GM12878 (cell line): ENCODE results near the gene EIF2D. TPM values are rescaled to one million over a fixed set of nuclear protein-coding genes. Genes with fewer than 3 reads are reported as not detected.

Source experiments
- CHD4 ChIP-seq: fragments of 200-600 bp; sonication (generic); IDR thresholded peaks from 2 replicates; pipeline ENCODE4 v1.6.1; 2016; ENCODE audit warnings: mild to moderate bottlenecking
- CREM ChIP-seq: IDR thresholded peaks from 2 replicates; pipeline ENCODE4 v1.6.1; 2014; ENCODE audit warnings: antibody characterized with exemption, low read depth
- HDAC2 ChIP-seq: fragments of 200-600 bp; sonication (generic); IDR thresholded peaks from 2 replicates; pipeline ENCODE4 v1.6.1; 2017
- KAT2A ChIP-seq: conservative IDR thresholded peaks from 2 replicates; pipeline ENCODE4 v1.6.1; 2011; ENCODE audit warnings: low read depth, low read length; ENCODE audit not compliant: control insufficient read depth
- SUZ12 ChIP-seq: fragments of 200-600 bp; sonication (generic); IDR thresholded peaks from one replicate; pipeline ENCODE4 v1.6.1; 2018; ENCODE audit warnings: antibody characterized with exemption, mild to moderate bottlenecking; ENCODE audit not compliant: unreplicated experiment
- TBL1XR1 ChIP-seq: IDR thresholded peaks from 2 replicates; pipeline ENCODE4 v1.6.1; 2012; ENCODE audit warnings: low read depth, low read length, improper control_type of control experiment
- WRNIP1 ChIP-seq: IDR thresholded peaks from 2 replicates; pipeline ENCODE4 v1.6.1; 2011; ENCODE audit warnings: low read depth, low read length, improper control_type of control experiment, borderline replicate concordance
- polyA plus RNA-seq, 11 experiments: library from polyadenylated mRNA; depleted of rRNA in 4 of 11; unstranded in 6 of 11; stranded (reverse) in 5 of 11; fragments of >200 nt; fragmentation: Nextera tagmentation in 4 of 11; fragmentation: Illumina TruSeq in 1 of 11; extraction: Ambion mirVana in 4 of 11; extraction: Trizol in 1 of 11; gene quantifications; 1 replicate in 1 of 11; 2 replicates in 10 of 11; pipeline versions ENCODE4 v1.2.1 to v1.2.3, GENCODE V29; 2011 to 2016; ENCODE audit warnings: inconsistent platforms in 2 of 11, missing spikeins in 2 of 11, low read depth in 1 of 11
- total RNA-seq, 4 experiments: library from RNA; depleted of rRNA in 3 of 4; stranded (reverse); fragments of >200 nt in 3 of 4; fragmentation: Illumina TruSeq in 1 of 4; extraction: Trizol in 1 of 4; gene quantifications; 2 replicates each; pipeline versions ENCODE4 v1.2.1 to v1.2.3, GENCODE V29; 2013 to 2021
- TF ChIP-seq, protein P1 (sequence below), 3 experiments: IDR thresholded peaks in 2 of 3; conservative IDR thresholded peaks in 1 of 3; 2 replicates each; pipeline ENCODE4 v1.5.1; 2011; ENCODE audit warnings: low read depth in 3 of 3, low read length in 3 of 3, mild to moderate bottlenecking in 3 of 3, control low read depth in 2 of 3, moderate library complexity in 2 of 3, inconsistent platforms in 1 of 3, mixed read lengths in 1 of 3; ENCODE audit not compliant: control insufficient read depth in 2 of 3, insufficient read depth in 1 of 3; ENCODE audit errors: extremely low read depth in 1 of 3
- TF ChIP-seq, protein P2 (sequence below): fragments of 450-650 bp; formaldehyde crosslinking; IDR thresholded peaks from 2 replicates; pipeline ENCODE4 v1.5.0; 2022; ENCODE audit warnings: mild to moderate bottlenecking, missing genetic modification characterization

Gene EIF2D
- total and polyA plus RNA-seq, 10 of the 15 experiments (the other 5 are each of a cell fraction or from before 2014, with no cell fraction given): 65.2 to 133 (median 79.0) TPM

DNA sequence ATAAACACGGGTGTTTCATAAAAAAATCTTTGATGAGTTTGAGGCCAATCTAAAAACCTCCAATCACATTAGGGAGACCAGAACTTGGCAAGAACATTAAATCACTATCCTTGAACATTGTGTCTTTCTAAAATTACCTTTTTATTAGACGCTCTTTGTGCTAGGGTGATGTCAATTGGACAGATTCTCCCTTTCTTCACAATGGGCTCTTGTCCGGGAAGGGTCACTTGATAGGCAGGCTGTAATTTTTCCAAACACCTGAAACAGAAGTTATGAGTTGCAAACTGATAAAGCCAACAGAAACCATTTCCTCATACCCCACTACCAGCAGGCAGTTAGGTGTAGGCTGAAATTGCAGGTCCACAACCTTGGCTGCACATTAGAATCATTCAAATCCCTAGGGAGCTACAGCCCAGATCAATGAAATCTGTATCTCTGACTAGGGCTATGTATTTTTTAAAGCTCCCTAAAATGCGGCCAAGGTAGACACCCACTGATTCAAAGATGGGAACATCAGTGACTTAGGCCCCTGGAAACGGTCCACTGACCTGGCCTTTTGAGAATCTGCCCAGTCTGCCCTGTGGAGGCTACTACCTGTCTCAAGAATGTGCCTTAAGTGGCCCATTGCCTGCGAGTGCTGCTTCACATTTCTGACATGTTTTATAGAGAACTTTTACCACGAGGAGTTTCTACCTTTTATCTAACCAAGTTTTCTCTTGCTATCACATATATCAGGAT is 16.5 kb downstream of the EIF2D start (continued):
- no peak for TF ChIP-seq CHD4
- no peak for TF ChIP-seq CREM
- TF ChIP-seq WRNIP1: no peak
- TF ChIP-seq SUZ12: no peak
- TF ChIP-seq, protein P1, sequence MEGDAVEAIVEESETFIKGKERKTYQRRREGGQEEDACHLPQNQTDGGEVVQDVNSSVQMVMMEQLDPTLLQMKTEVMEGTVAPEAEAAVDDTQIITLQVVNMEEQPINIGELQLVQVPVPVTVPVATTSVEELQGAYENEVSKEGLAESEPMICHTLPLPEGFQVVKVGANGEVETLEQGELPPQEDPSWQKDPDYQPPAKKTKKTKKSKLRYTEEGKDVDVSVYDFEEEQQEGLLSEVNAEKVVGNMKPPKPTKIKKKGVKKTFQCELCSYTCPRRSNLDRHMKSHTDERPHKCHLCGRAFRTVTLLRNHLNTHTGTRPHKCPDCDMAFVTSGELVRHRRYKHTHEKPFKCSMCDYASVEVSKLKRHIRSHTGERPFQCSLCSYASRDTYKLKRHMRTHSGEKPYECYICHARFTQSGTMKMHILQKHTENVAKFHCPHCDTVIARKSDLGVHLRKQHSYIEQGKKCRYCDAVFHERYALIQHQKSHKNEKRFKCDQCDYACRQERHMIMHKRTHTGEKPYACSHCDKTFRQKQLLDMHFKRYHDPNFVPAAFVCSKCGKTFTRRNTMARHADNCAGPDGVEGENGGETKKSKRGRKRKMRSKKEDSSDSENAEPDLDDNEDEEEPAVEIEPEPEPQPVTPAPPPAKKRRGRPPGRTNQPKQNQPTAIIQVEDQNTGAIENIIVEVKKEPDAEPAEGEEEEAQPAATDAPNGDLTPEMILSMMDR (IDR thresholded peaks at IDR 0.05 in 2 of 3, conservative IDR thresholded peaks at IDR 0.05 in 1 of 3; ENCODE audit: control insufficient read depth in 2 of 3, extremely low read depth in 1 of 3, insufficient read depth in 1 of 3, low read depth in 3 of 3, low read length in 3 of 3): no peak
- no peak for TF ChIP-seq TBL1XR1
- no peak for TF ChIP-seq KAT2A
- TF ChIP-seq HDAC2: no peak
- TF ChIP-seq, protein P2, sequence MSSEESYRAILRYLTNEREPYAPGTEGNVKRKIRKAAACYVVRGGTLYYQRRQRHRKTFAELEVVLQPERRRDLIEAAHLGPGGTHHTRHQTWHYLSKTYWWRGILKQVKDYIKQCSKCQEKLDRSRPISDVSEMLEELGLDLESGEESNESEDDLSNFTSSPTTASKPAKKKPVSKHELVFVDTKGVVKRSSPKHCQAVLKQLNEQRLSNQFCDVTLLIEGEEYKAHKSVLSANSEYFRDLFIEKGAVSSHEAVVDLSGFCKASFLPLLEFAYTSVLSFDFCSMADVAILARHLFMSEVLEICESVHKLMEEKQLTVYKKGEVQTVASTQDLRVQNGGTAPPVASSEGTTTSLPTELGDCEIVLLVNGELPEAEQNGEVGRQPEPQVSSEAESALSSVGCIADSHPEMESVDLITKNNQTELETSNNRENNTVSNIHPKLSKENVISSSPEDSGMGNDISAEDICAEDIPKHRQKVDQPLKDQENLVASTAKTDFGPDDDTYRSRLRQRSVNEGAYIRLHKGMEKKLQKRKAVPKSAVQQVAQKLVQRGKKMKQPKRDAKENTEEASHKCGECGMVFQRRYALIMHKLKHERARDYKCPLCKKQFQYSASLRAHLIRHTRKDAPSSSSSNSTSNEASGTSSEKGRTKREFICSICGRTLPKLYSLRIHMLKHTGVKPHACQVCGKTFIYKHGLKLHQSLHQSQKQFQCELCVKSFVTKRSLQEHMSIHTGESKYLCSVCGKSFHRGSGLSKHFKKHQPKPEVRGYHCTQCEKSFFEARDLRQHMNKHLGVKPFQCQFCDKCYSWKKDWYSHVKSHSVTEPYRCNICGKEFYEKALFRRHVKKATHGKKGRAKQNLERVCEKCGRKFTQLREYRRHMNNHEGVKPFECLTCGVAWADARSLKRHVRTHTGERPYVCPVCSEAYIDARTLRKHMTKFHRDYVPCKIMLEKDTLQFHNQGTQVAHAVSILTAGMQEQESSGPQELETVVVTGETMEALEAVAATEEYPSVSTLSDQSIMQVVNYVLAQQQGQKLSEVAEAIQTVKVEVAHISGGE: no peak
- TF ChIP-seq, all 136 proteins: peak for 0
